Tibial nerve (tissue), 4 donors: ENCODE measurements around the gene MRPL20. TPM values are rescaled to one million over a fixed set of nuclear protein-coding genes. Genes with fewer than 3 reads are reported as not detected.

Experiments used
- DNase-seq, 2 donors: peaks; one replicate each; pipeline ENCODE4 v3.0.0-alpha.2; 2019; ENCODE audit warnings: low spot score in 2 of 2
- H3K27ac ChIP-seq, 4 donors: fragments of 200-600 bp; sonication (generic) in 3 of 4; one replicate each; pipeline ENCODE4 v1.5.1; 2017 to 2019; ENCODE audit warnings: mild to moderate bottlenecking in 1 of 4
- H3K27me3 ChIP-seq, 2 donors: fragments of 200-600 bp; sonication (generic) in 1 of 2; one replicate each; pipeline versions ENCODE4 v1.5.1 to v1.6.0; 2017 to 2019
- H3K36me3 ChIP-seq, 3 donors: fragments of 200-600 bp; sonication (generic); one replicate each; pipeline ENCODE4 v1.5.1; 2018 to 2019
- H3K4me1 ChIP-seq, 4 donors: fragments of 200-600 bp; sonication (generic) in 3 of 4; one replicate each; pipeline ENCODE4 v1.5.1; 2017 to 2019
- H3K4me3 ChIP-seq, 4 donors: fragments of 200-600 bp; sonication (generic) in 3 of 4; one replicate each; pipeline ENCODE4 v1.5.1; 2017 to 2019; ENCODE audit warnings: mild to moderate bottlenecking in 1 of 4, moderate library complexity in 1 of 4
- H3K9me3 ChIP-seq, 4 donors: fragments of 200-600 bp; sonication (generic) in 3 of 4; one replicate each; pipeline ENCODE4 v1.5.1; 2017 to 2019
- CTCF ChIP-seq, 5 experiments: fragments of 200-600 bp in 3 of 5; fragments of 450-650 bp in 2 of 5; sonication (generic) in 3 of 5; IDR thresholded peaks; one replicate each; pipeline ENCODE4 v1.5.1; 2016 to 2019; ENCODE audit warnings: antibody characterized with exemption in 5 of 5, mild to moderate bottlenecking in 3 of 5, moderate library complexity in 2 of 5
- EP300 ChIP-seq, 2 donors: sonication (generic); formaldehyde crosslinking; IDR thresholded peaks; one replicate each; pipeline ENCODE4 v1.6.1; 2017; ENCODE audit warnings: antibody characterized with exemption in 2 of 2, mild to moderate bottlenecking in 1 of 2
- POLR2A ChIP-seq, 2 donors: fragments of 450-650 bp; IDR thresholded peaks; one replicate each; pipeline ENCODE4 v1.6.1; 2017; ENCODE audit warnings: antibody characterized with exemption in 2 of 2, mild to moderate bottlenecking in 2 of 2, moderate library complexity in 2 of 2
- WGBS, 2 donors: methylation state at CpG; one replicate each; pipeline ENCODE4 v1.1.5; 2018; 5-methylcytosine and 5-hydroxymethylcytosine counted together
- total RNA-seq, 4 donors: library from RNA; depleted of rRNA; stranded (reverse); fragments of >200 nt; gene quantifications; one replicate each; pipeline ENCODE4 v1.1.0, GENCODE V29; 2016

The MRPL20 gene
- total RNA-seq, 4 donors from 2014 or later: 84.9 to 165 (median 139) TPM

DNA sequence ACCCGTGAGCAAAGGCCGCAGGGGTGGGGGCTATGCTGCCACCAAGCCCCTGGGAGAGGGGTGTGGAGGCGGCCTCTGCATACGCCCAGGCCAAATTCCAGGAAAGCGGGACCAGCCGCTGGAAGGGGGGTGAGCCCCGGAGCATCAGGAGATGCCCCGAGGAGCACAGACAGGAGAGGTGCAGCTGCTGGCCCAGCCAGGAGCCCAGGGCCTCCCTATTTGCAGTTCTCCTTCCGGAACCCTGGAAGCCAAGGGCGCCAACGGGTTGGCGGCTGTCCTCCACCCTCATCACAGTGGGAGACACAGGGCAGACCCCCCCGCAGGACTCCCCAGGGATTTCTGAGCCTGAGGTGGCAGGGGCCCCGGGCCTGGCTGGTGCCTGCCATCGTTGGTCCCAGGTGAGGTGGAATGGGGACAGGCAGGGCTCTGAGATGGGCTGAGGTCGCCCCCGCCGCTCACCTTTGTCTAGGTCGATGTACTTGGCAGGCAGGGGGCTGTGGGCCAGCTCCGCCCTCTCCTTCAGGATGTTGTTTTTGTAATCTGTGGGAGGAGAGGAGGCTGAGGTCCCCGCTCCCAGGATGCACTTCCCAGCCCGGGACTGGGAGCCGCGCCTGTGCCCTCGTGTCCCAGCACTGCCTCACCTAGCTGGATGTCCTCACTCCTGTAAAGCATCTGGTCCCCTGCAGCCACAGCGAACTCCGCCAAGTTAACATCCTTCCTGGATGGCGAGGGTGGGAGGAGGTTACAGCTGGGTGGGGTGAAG lies 53.5 kb downstream of the MRPL20 start:
- Histone ChIP-seq H3K4me1 (peaks cover 0 to 61% (median 54%) of the 10 kb centered on the region in 4 donors), H3K27ac (peak overlapping the region in 3 of 4 donors; percentile 40 to 91 (median 86)), H3K27me3 (no peaks in the 10 kb centered on the region), H3K4me3 (peak overlapping the region in 1 of 4 donors; percentile 66), H3K36me3 (peaks cover 0 to 28% (median 4%) of the 10 kb centered on the region in 3 donors), H3K9me3 (no peaks in the 10 kb centered on the region)
- TF ChIP-seq POLR2A (IDR thresholded peaks at IDR 0.05): no peak
- TF ChIP-seq CTCF (IDR thresholded peaks at IDR 0.05): no peak
- no peak for TF ChIP-seq EP300 (IDR thresholded peaks at IDR 0.05)
- no peak for DNase-seq
- whole genome bisulfite sequencing, 2 donors: 31 to 55% methylated on average over 8 to 11 of the region's 28 CpGs

- WGBS, 2 donors: 31 to 51% methylated on average over 4 of the region's 5 CpGs
- Histone ChIP-seq H3K36me3 (peaks cover 0 to 28% (median 4%) of the 10 kb centered on the region in 3 donors), H3K27me3 (no peaks in the 10 kb centered on the region), H3K9me3 (no peaks in the 10 kb centered on the region), H3K27ac (peak overlapping the region in 3 of 4 donors; percentile 68 to 91 (median 86)), H3K4me1 (peaks cover 0 to 65% (median 56%) of the 10 kb centered on the region in 4 donors), H3K4me3 (no peak overlapping the region)
- TF ChIP-seq CTCF (IDR thresholded peaks at IDR 0.05) (no peak), EP300 (IDR thresholded peaks at IDR 0.05) (no peak), POLR2A (IDR thresholded peaks at IDR 0.05) (no peak)
- no peak for DNase-seq
Observed at GRCh38 chr1:1352786-1353388, 54.2 kb downstream of the MRPL20 start.

Other genes with a start within 250 kb of the MRPL20 start
- gene TTLL10, start 233.4 kb downstream of the MRPL20 start, total RNA-seq: not detected
- gene TNFRSF18, start 200.7 kb downstream of the MRPL20 start, total RNA-seq: under 1 TPM in 1 of 4 donors, not detected in 3; 0.44 TPM
- 1 to 10 TPM in 2 of 4 donors, under 1 TPM in 2; 0.39 to 3.7 (median 0.97) TPM for gene TNFRSF4, start 193.1 kb downstream of the MRPL20 start, total RNA-seq
- gene SDF4, start 175.3 kb downstream of the MRPL20 start, total RNA-seq: 100 to 1,000 TPM in 3 of 4 donors, 10 to 100 TPM in 1; 93.3 to 170 (median 110) TPM
- 10 to 100 TPM; 13.3 to 24.0 (median 21.4) TPM for gene B3GALT6, start 175.1 kb downstream of the MRPL20 start, total RNA-seq
- 1 to 10 TPM in 3 of 4 donors, under 1 TPM in 1; 0.84 to 3.0 (median 1.8) TPM for gene C1QTNF12, start 160.6 kb downstream of the MRPL20 start, total RNA-seq
- gene UBE2J2, start 133.4 kb downstream of the MRPL20 start, total RNA-seq: 10 to 100 TPM; 42.2 to 61.0 (median 53.5) TPM
- gene SCNN1D, start 126.9 kb downstream of the MRPL20 start, total RNA-seq: 10 to 100 TPM in 2 of 4 donors, 1 to 10 TPM in 2; 5.4 to 14.9 (median 9.8) TPM
- gene ACAP3, start 99.4 kb downstream of the MRPL20 start, total RNA-seq: 100 to 1,000 TPM in 1 of 4 donors, 10 to 100 TPM in 3; 34.3 to 125 (median 69.6) TPM
- gene PUSL1, start 98.7 kb downstream of the MRPL20 start, total RNA-seq: 10 to 100 TPM; 17.5 to 22.2 (median 19.7) TPM
- gene INTS11, start 82.6 kb downstream of the MRPL20 start, total RNA-seq: 100 to 1,000 TPM; 118 to 241 (median 157) TPM
- 10 to 100 TPM; 12.0 to 24.9 (median 18.8) TPM for gene CPTP, start 82.5 kb downstream of the MRPL20 start, total RNA-seq
- 1 to 10 TPM in 1 of 4 donors, under 1 TPM in 3; 0.21 to 1.2 (median 0.63) TPM for gene TAS1R3, start 76.0 kb downstream of the MRPL20 start, total RNA-seq
- 100 to 1,000 TPM; 130 to 191 (median 144) TPM for gene DVL1, start 57.9 kb downstream of the MRPL20 start, total RNA-seq
- 100 to 1,000 TPM; 351 to 659 (median 448) TPM for gene MXRA8, start 48.7 kb downstream of the MRPL20 start, total RNA-seq
- 100 to 1,000 TPM in 3 of 4 donors, 10 to 100 TPM in 1; 63.9 to 128 (median 105) TPM for gene AURKAIP1, start 32.1 kb downstream of the MRPL20 start, total RNA-seq
- gene CCNL2, start 8.0 kb downstream of the MRPL20 start, total RNA-seq: 100 to 1,000 TPM; 311 to 362 (median 339) TPM
- 10 to 100 TPM; 13.8 to 32.6 (median 19.4) TPM for gene ANKRD65, start 14.0 kb upstream of the MRPL20 start, total RNA-seq
- 100 to 1,000 TPM; 142 to 261 (median 161) TPM for gene VWA1, start 28.4 kb upstream of the MRPL20 start, total RNA-seq
- 1 to 10 TPM in 3 of 4 donors, under 1 TPM in 1; 0.42 to 9.9 (median 3.2) TPM for gene ATAD3C, start 42.4 kb upstream of the MRPL20 start, total RNA-seq
- 10 to 100 TPM; 18.4 to 48.9 (median 22.5) TPM for gene ATAD3B, start 64.5 kb upstream of the MRPL20 start, total RNA-seq
- gene ATAD3A, start 104.9 kb upstream of the MRPL20 start, total RNA-seq: 10 to 100 TPM; 19.6 to 47.4 (median 27.0) TPM
- 10 to 100 TPM in 1 of 4 donors, 1 to 10 TPM in 2, not detected in 1; 4.0 to 27.3 (median 5.1) TPM for gene TMEM240, start 133.3 kb upstream of the MRPL20 start, total RNA-seq
- 100 to 1,000 TPM; 129 to 161 (median 146) TPM for gene SSU72, start 167.6 kb upstream of the MRPL20 start, total RNA-seq
- 1 to 10 TPM; 1.4 to 3.0 (median 2.0) TPM for gene FNDC10, start 192.8 kb upstream of the MRPL20 start, total RNA-seq
- 100 to 1,000 TPM in 1 of 4 donors, 10 to 100 TPM in 3; 50.5 to 108 (median 98.6) TPM for gene MIB2, start 208.2 kb upstream of the MRPL20 start, total RNA-seq
- gene MMP23B, start 224.9 kb upstream of the MRPL20 start, total RNA-seq: 1 to 10 TPM; 1.2 to 6.6 (median 3.8) TPM